DOHH2 (cell line): ENCODE measurements around the gene SUFU.

Source experiments
- H3F3A ChIP-seq: fragments of 200-600 bp; sonication (generic), shearing (Covaris generic); 2 replicates; pipeline ENCODE4 v1.6.0; 2016; ENCODE audit warnings: antibody characterized with exemption, mild to moderate bottlenecking; ENCODE audit not compliant: control insufficient read depth, insufficient read depth
- H3K27ac ChIP-seq: fragments of 200-600 bp; sonication (generic); 2 replicates; pipeline ENCODE4 v1.5.1; 2014; ENCODE audit warnings: low read depth, mild to moderate bottlenecking, low read length, moderate library complexity
- H3K27me3 ChIP-seq: fragments of 200-600 bp; sonication (generic); 2 replicates; pipeline ENCODE4 v1.6.1; 2014; ENCODE audit warnings: mild to moderate bottlenecking, low read length, mixed read lengths; ENCODE audit not compliant: control insufficient read depth
- H3K36me3 ChIP-seq: fragments of 200-600 bp; sonication (generic); 2 replicates; pipeline ENCODE4 v1.6.1; 2014; ENCODE audit warnings: mild to moderate bottlenecking, low read length, moderate library complexity, mixed read lengths; ENCODE audit not compliant: control insufficient read depth
- H3K4me1 ChIP-seq: fragments of 200-600 bp; sonication (generic); 2 replicates; pipeline ENCODE4 v1.6.1; 2014; ENCODE audit warnings: mild to moderate bottlenecking, low read length, mixed read lengths; ENCODE audit not compliant: control insufficient read depth
- H3K4me2 ChIP-seq: fragments of 200-600 bp; sonication (generic); 2 replicates; pipeline ENCODE4 v1.6.0; 2014; ENCODE audit warnings: mild to moderate bottlenecking, low read length, moderate library complexity
- H3K4me3 ChIP-seq: fragments of 200-600 bp; sonication (generic); 2 replicates; pipeline ENCODE4 v1.5.1; 2014; ENCODE audit warnings: mild to moderate bottlenecking, low read length, mixed read lengths
- H3K79me2 ChIP-seq: fragments of 200-600 bp; sonication (generic); 2 replicates; pipeline ENCODE4 v1.6.1; 2014; ENCODE audit warnings: mild to moderate bottlenecking, low read length, mixed read lengths; ENCODE audit not compliant: control insufficient read depth
- H3K9me2 ChIP-seq: fragments of 200-600 bp; sonication (generic); replicated peaks from 2 replicates; pipeline ENCODE4 v1.6.1; 2014; ENCODE audit warnings: mild to moderate bottlenecking, low read length, mixed read lengths; ENCODE audit not compliant: control insufficient read depth
- H3K9me3 ChIP-seq: fragments of 200-600 bp; sonication (generic); 2 replicates; pipeline ENCODE4 v1.6.1; 2014; ENCODE audit warnings: antibody characterized with exemption, low read length, mixed read lengths; ENCODE audit not compliant: control insufficient read depth, insufficient read depth
- H4K20me1 ChIP-seq: fragments of 200-600 bp; sonication (generic); 2 replicates; pipeline ENCODE4 v1.6.0; 2014; ENCODE audit warnings: low read depth, mild to moderate bottlenecking, antibody characterized with exemption, low read length, moderate library complexity; ENCODE audit not compliant: control insufficient read depth, insufficient read depth
- EZH2phosphoT487 ChIP-seq: fragments of 200-600 bp; sonication (generic); IDR thresholded peaks from 2 replicates; pipeline ENCODE4 v1.6.1; 2017; ENCODE audit warnings: borderline replicate concordance, mild to moderate bottlenecking, antibody characterized with exemption, low read length, moderate library complexity, mixed read lengths
- TF ChIP-seq, protein P1 (sequence below): fragments of 200-600 bp; sonication (generic); IDR thresholded peaks from one replicate; pipeline ENCODE4 v1.5.1; 2014; ENCODE audit warnings: antibody characterized with exemption, mild to moderate bottlenecking, low read depth, low read length; ENCODE audit not compliant: poor library complexity, severe bottlenecking

The SUFU gene

DNA sequence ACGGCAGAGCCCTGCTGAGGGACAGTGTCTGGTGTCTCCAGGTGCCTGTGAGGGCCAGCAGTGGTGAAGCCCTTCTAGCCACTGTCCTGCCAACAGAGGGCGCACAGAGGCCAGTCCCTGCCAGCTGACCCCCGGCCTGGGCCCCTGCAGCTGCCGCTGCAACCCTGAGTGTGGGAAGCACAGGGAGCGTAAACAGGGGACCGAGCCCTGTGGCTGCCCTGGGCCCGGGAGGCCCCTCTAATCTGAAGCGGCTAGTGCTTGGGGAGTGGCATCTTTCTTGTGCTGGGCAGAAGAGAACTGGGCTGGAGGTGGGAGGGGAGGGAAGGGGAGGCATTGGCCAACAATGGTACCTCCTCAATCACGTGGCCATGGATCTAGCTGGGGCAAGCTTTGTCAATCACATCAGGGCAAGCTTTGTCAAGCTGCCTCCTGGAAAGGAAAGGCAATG is 175.1 kb downstream of the SUFU start:
- Histone ChIP-seq H3F3A (peaks cover 7% of the 10 kb centered on the region), H4K20me1 (no peaks in the 10 kb centered on the region), H3K4me3 (no peak overlapping the region), H3K27ac (no peak overlapping the region), H3K9me2 (no peaks in the 10 kb centered on the region), H3K4me2 (no peak overlapping the region), H3K9me3 (no peaks in the 10 kb centered on the region), H3K4me1 (peaks cover 31% of the 10 kb centered on the region), H3K36me3 (peaks cover 2% of the 10 kb centered on the region; the same call in 1 of the 2 replicates), H3K79me2 (no peaks in the 10 kb centered on the region), H3K27me3 (no peaks in the 10 kb centered on the region)
- no peak for TF ChIP-seq EZH2phosphoT487
- TF ChIP-seq, protein P1, sequence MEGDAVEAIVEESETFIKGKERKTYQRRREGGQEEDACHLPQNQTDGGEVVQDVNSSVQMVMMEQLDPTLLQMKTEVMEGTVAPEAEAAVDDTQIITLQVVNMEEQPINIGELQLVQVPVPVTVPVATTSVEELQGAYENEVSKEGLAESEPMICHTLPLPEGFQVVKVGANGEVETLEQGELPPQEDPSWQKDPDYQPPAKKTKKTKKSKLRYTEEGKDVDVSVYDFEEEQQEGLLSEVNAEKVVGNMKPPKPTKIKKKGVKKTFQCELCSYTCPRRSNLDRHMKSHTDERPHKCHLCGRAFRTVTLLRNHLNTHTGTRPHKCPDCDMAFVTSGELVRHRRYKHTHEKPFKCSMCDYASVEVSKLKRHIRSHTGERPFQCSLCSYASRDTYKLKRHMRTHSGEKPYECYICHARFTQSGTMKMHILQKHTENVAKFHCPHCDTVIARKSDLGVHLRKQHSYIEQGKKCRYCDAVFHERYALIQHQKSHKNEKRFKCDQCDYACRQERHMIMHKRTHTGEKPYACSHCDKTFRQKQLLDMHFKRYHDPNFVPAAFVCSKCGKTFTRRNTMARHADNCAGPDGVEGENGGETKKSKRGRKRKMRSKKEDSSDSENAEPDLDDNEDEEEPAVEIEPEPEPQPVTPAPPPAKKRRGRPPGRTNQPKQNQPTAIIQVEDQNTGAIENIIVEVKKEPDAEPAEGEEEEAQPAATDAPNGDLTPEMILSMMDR = peak; percentile 70

DNA sequence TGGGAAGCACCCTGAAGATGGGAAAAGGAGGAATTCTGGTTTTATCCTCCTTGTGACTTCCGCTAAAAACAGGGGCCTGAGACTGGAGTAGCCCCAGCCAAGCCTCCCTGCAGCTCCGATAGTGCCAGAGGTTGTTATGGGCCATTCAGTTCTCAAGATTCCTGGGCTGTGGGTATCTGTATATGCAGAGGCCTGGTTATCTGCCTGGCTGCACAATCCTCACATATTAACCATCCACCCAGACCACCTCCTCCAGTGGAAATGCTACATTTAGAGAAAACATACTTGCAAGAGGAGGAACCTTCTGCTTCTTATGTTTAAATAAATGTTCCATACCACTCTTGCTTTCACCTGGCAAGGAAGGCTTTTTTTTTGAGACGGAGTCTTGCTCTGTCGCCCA is 175.8 kb downstream of the SUFU start:
- no peak overlapping the region for H3K4me2 ChIP-seq
- no peaks in the 10 kb centered on the region for H3K79me2 ChIP-seq
- H3K27ac ChIP-seq = no peak overlapping the region
- H3K9me3 ChIP-seq = no peaks in the 10 kb centered on the region
- peaks cover 7% of the 10 kb centered on the region for H3F3A ChIP-seq
- H3K9me2 ChIP-seq = no peaks in the 10 kb centered on the region
- no peaks in the 10 kb centered on the region for H4K20me1 ChIP-seq
- peaks cover 2% of the 10 kb centered on the region; the same call in 1 of the 2 replicates for H3K36me3 ChIP-seq
- peaks cover 24% of the 10 kb centered on the region for H3K4me1 ChIP-seq
- no peak overlapping the region for H3K4me3 ChIP-seq
- no peaks in the 10 kb centered on the region for H3K27me3 ChIP-seq
- no peak for TF ChIP-seq EZH2phosphoT487
- TF ChIP-seq, protein P1 = no peak

DNA sequence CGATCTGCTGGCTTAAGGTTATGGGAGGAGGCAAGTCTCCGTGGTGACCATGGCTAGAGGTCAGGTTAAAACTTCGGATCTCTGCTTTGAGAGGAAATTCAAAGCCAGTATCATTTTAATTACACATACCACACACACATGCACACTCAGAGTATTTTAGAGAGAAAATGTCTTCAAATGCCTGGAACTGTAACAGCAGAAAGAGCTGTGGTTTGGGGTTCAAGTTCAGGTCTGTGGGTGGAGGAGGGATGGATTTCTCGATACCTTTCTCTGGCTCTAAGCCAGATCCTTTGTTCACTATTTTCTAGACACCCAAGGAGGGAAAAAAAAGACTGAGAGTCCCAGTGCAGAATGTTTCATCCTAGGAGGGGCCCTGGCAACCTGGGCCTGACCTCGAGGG is 177.9 kb downstream of the SUFU start:
- Histone ChIP-seq H3K27ac (no peak overlapping the region), H3F3A (peaks cover 2% of the 10 kb centered on the region), H4K20me1 (no peaks in the 10 kb centered on the region), H3K4me1 (peaks cover 3% of the 10 kb centered on the region), H3K4me2 (no peak overlapping the region), H3K36me3 (peaks cover 10% of the 10 kb centered on the region), H3K27me3 (no peaks in the 10 kb centered on the region), H3K79me2 (no peaks in the 10 kb centered on the region), H3K9me3 (no peaks in the 10 kb centered on the region), H3K4me3 (no peak overlapping the region), H3K9me2 (no peaks in the 10 kb centered on the region)
- no peak for TF ChIP-seq EZH2phosphoT487
- TF ChIP-seq, protein P1 = no peak
